Spleen (tissue), 11 donors: Measurements from ENCODE around the gene PATZ1. TPM values are rescaled to one million over a fixed set of nuclear protein-coding genes. Genes with fewer than 3 reads are reported as not detected.

Experiments used
- DNase-seq: peaks from one replicate; pipeline ENCODE4 v3.0.0-alpha.2; 2020
- H3K27ac ChIP-seq, 8 donors: fragments of 200-600 bp; sonication (generic) in 7 of 8; 1 replicate in 4 of 8; 2 replicates in 4 of 8; pipeline versions ENCODE4 v1.5.0 to v1.8.0; 2016 to 2021; ENCODE audit warnings: inconsistent platforms in 4 of 8, mild to moderate bottlenecking in 4 of 8, moderate library complexity in 1 of 8
- H3K27me3 ChIP-seq, 7 donors: fragments of 200-600 bp; sonication (generic) in 6 of 7; replicated peaks in 1 of 7; 1 replicate in 4 of 7; 2 replicates in 3 of 7; pipeline versions ENCODE4 v1.5.0 to v1.8.0; 2016 to 2021; ENCODE audit warnings: inconsistent platforms in 3 of 7, mild to moderate bottlenecking in 1 of 7
- H3K36me3 ChIP-seq, 6 donors: fragments of 200-600 bp; sonication (generic) in 5 of 6; 1 replicate in 4 of 6; 2 replicates in 2 of 6; pipeline versions ENCODE4 v1.5.0 to v1.8.0; 2016 to 2021; ENCODE audit warnings: inconsistent platforms in 2 of 6
- H3K4me1 ChIP-seq, 6 donors: fragments of 200-600 bp; sonication (generic) in 5 of 6; 1 replicate in 3 of 6; 2 replicates in 3 of 6; pipeline versions ENCODE4 v1.5.0 to v1.8.0; 2016 to 2021; ENCODE audit warnings: inconsistent platforms in 3 of 6
- H3K4me3 ChIP-seq, 8 donors: fragments of 200-600 bp; sonication (generic) in 7 of 8; 1 replicate in 4 of 8; 2 replicates in 4 of 8; pipeline versions ENCODE4 v1.5.0 to v1.8.0; 2016 to 2021; ENCODE audit warnings: inconsistent platforms in 4 of 8, mild to moderate bottlenecking in 4 of 8, moderate library complexity in 2 of 8
- H3K9me3 ChIP-seq, 8 donors: fragments of 200-600 bp; sonication (generic) in 7 of 8; 1 replicate in 4 of 8; 2 replicates in 4 of 8; pipeline versions ENCODE4 v1.5.0 to v1.8.0; 2016 to 2021; ENCODE audit warnings: inconsistent platforms in 4 of 8
- CTCF ChIP-seq, 11 experiments: fragments of 200-600 bp in 7 of 11; fragments of 450-650 bp in 4 of 11; sonication (generic) in 4 of 11; IDR thresholded peaks in 8 of 11; conservative IDR thresholded peaks in 3 of 11; 1 replicate in 7 of 11; 2 replicates in 4 of 11; pipeline versions ENCODE4 v1.4.0 to v1.8.0; 2016 to 2021; ENCODE audit warnings: antibody characterized with exemption in 11 of 11, inconsistent platforms in 4 of 11, mild to moderate bottlenecking in 1 of 11
- POLR2A ChIP-seq, 3 donors: fragments of 450-650 bp; IDR thresholded peaks; one replicate each; pipeline ENCODE4 v1.5.1; 2017; ENCODE audit warnings: antibody characterized with exemption in 3 of 3, mild to moderate bottlenecking in 1 of 3
- POLR2AphosphoS5 ChIP-seq, 3 donors: sonication (generic); formaldehyde crosslinking; IDR thresholded peaks; one replicate each; pipeline ENCODE4 v1.5.1; 2017; ENCODE audit warnings: antibody characterized with exemption in 3 of 3
- WGBS, 5 donors: extraction: QIAGEN DNeasy Blood & Tissue Kit in 3 of 5; methylation state at CpG; one replicate each; pipeline versions ENCODE4 v1.1.5 to v1.1.7; 2013 to 2018; 5-methylcytosine and 5-hydroxymethylcytosine counted together
- intact Hi-C: fragments of 100-400 bp; cut with DNase I; formaldehyde crosslinking; loops from one replicate; pipeline ENCODE4 v1.15.0; 2023; ENCODE audit warnings: low total_unique reads
- polyA plus RNA-seq, 3 donors: library from polyadenylated mRNA; stranded (reverse); fragments of 200-250 nt; gene quantifications; one replicate each; pipeline ENCODE4 v1.2.1, GENCODE V29; 2013
- total RNA-seq, 7 donors: library from RNA; depleted of rRNA in 3 of 7; stranded (reverse); fragments of >200 nt in 3 of 7; fragmentation: NEBNext Ultra II Directional in 4 of 7; extraction: Animal tissue kit (Norgen Biotek cat#: 25700) in 4 of 7; gene quantifications; one replicate each; pipeline versions ENCODE4 v1.1.0 to v1.2.1, GENCODE V29; 2016 to 2021
- donor health status: healthy with polysubstance abuse.
- donor health status: DM: no; HTN: no; CAD: no; lungs with moderate emphysema.
- donor health status: DM: no; HTN: no; CAD: no.
- donor health status: Bipolar disorder and iron deficiency.
- donor health status: healthy.
- donor health status: DM: no; HTN: no; CAD: no.
- donor health status: DM: yes; HTN: yes; CAD: no.

The PATZ1 gene
- total and polyA plus RNA-seq, 10 donors = 19.8 to 36.9 (median 27.7) TPM

GRCh38 chr22:31292236-31292989 is 53.7 kb downstream of the PATZ1 start, which contains the start of gene PIK3IP1:
PIK3IP1 (minus strand) TSS chr22:31292488; CDS start chr22:31292344, 144 bp downstream.
- TF ChIP-seq CTCF (IDR thresholded peaks at IDR 0.05 in 8 of 11, conservative IDR thresholded peaks at IDR 0.05 in 3 of 11) = peak in 10 of 11 experiments; percentile 41 to 79 (median 69)
- TF ChIP-seq POLR2AphosphoS5 (IDR thresholded peaks at IDR 0.05) = peak; percentile 82 to 100 (median 99)
- peak; percentile 85 to 99 (median 97) for TF ChIP-seq POLR2A (IDR thresholded peaks at IDR 0.05)
- Histone ChIP-seq H3K27ac (peak within 1 kb of the TSS; percentile 98 to 100 (median 99)), H3K4me3 (peak within 1 kb of the TSS; percentile 42 to 87 (median 72)), H3K36me3 (peaks cover 0 to 28% (median 10%) of the 10 kb centered on the region in 6 donors), H3K27me3 (no peaks in the 10 kb centered on the region), H3K9me3 (no peaks in the 10 kb centered on the region), H3K4me1 (peaks cover 36 to 96% (median 78%) of the 10 kb centered on the region in 6 donors)
- 23 to 25% (median 24%) methylated on average over 19 of the region's 19 CpGs for WGBS, 5 donors
- peak; percentile 96 for DNase-seq
- intact Hi-C loops = no loop called here

- Histone ChIP-seq H3K4me3 (peak overlapping the region; percentile 42 to 87 (median 72)), H3K9me3 (no peaks in the 10 kb centered on the region), H3K27ac (peak overlapping the region; percentile 98 to 100 (median 99)), H3K4me1 (peaks cover 41 to 97% (median 82%) of the 10 kb centered on the region in 6 donors), H3K36me3 (peaks cover 0 to 33% (median 11%) of the 10 kb centered on the region in 6 donors), H3K27me3 (no peaks in the 10 kb centered on the region)
- DNase-seq = no peak
- intact Hi-C loops = no loop called here
- TF ChIP-seq POLR2AphosphoS5 (IDR thresholded peaks at IDR 0.05) (no peak), CTCF (IDR thresholded peaks at IDR 0.05 in 8 of 11, conservative IDR thresholded peaks at IDR 0.05 in 3 of 11) (no peak), POLR2A (IDR thresholded peaks at IDR 0.05) (no peak)
- WGBS, 5 donors = 0 to 3% (median 1%) methylated on average over 17 to 20 of the region's 20 CpGs
Observed at GRCh38 chr22:31291481-31292235, 54.5 kb downstream of the PATZ1 start.

- no peaks in the 10 kb centered on the region for H3K9me3 ChIP-seq
- peak overlapping the region; percentile 42 to 87 (median 72) for H3K4me3 ChIP-seq
- H3K27ac ChIP-seq = peak overlapping the region; percentile 98 to 100 (median 99)
- H3K27me3 ChIP-seq = no peaks in the 10 kb centered on the region
- TF ChIP-seq POLR2AphosphoS5 (IDR thresholded peaks at IDR 0.05) (peak; percentile 100), CTCF (IDR thresholded peaks at IDR 0.05 in 8 of 11, conservative IDR thresholded peaks at IDR 0.05 in 3 of 11) (peak in 5 of 11 experiments; percentile 5 to 24 (median 14)), POLR2A (IDR thresholded peaks at IDR 0.05) (peak; percentile 95 to 98 (median 98))
- H3K4me1 ChIP-seq = peaks cover 42 to 97% (median 82%) of the 10 kb centered on the region in 6 donors
- intact Hi-C loops = no loop called here
- peaks cover 0 to 41% (median 12%) of the 10 kb centered on the region in 6 donors for H3K36me3 ChIP-seq
- WGBS, 5 donors = 0 to 1% (median 1%) methylated on average over 35 to 94 of the region's 95 CpGs
- DNase-seq = peak; percentile 99
Observed at GRCh38 chr22:31290494-31291471, 55.4 kb downstream of the PATZ1 start.
